Heart right ventricle (tissue), 16 donors: Measurements from ENCODE around the gene ZNF644. TPM values are rescaled to one million over a fixed set of nuclear protein-coding genes. Genes with fewer than 3 reads are reported as not detected.

Source experiments
- ATAC-seq, 8 donors: fragments of 200-7000 bp; cut with Tn5 transposase; one replicate each; pipeline ENCODE4 v1.9.1; 2020; ENCODE audit warnings: mild to moderate bottlenecking in 8 of 8, moderate library complexity in 8 of 8, moderate number of reproducible peaks in 1 of 8
- DNase-seq, 2 donors: peaks; one replicate each; pipeline ENCODE4 v3.0.0-alpha.2; 2020
- H3K27ac ChIP-seq, 10 donors: fragments of 200-600 bp; sonication (generic) in 2 of 10; one replicate each; pipeline versions ENCODE4 v1.5.0 to v1.8.0; 2020 to 2022; ENCODE audit warnings: mild to moderate bottlenecking in 3 of 10
- H3K27me3 ChIP-seq, 7 donors: fragments of 200-600 bp; one replicate each; pipeline ENCODE4 v1.8.0; 2021 to 2022; ENCODE audit warnings: mild to moderate bottlenecking in 2 of 7
- H3K36me3 ChIP-seq, 9 donors: fragments of 200-600 bp; sonication (generic) in 1 of 9; one replicate each; pipeline versions ENCODE4 v1.5.0 to v1.8.0; 2020 to 2022; ENCODE audit warnings: mild to moderate bottlenecking in 2 of 9
- H3K4me1 ChIP-seq, 9 donors: fragments of 200-600 bp; sonication (generic) in 1 of 9; one replicate each; pipeline versions ENCODE4 v1.5.0 to v1.8.0; 2020 to 2022; ENCODE audit warnings: mild to moderate bottlenecking in 4 of 9
- H3K4me3 ChIP-seq, 10 donors: fragments of 200-600 bp; sonication (generic) in 2 of 10; one replicate each; pipeline versions ENCODE4 v1.5.0 to v1.8.0; 2020 to 2022; ENCODE audit warnings: mild to moderate bottlenecking in 7 of 10, moderate library complexity in 2 of 10
- H3K9me3 ChIP-seq, 11 donors: fragments of 200-600 bp in 10 of 11; sonication (generic) in 2 of 11; one replicate each; pipeline versions ENCODE4 v1.5.0 to v1.8.0; 2013 to 2022; ENCODE audit warnings: mild to moderate bottlenecking in 2 of 11, control low read depth in 1 of 11, moderate library complexity in 1 of 11
- CTCF ChIP-seq, 9 donors: fragments of 200-600 bp; sonication (generic) in 2 of 9; IDR thresholded peaks; one replicate each; pipeline versions ENCODE4 v1.5.0 to v1.8.0; 2021 to 2022; ENCODE audit warnings: antibody characterized with exemption in 9 of 9, mild to moderate bottlenecking in 5 of 9, moderate library complexity in 1 of 9
- WGBS, 2 donors: extraction: QIAGEN DNeasy Blood & Tissue Kit; methylation state at CpG; one replicate each; pipeline ENCODE4 v1.1.7; 2013; ENCODE audit warnings: inconsistent platforms in 1 of 2; 5-methylcytosine and 5-hydroxymethylcytosine counted together
- intact Hi-C, 10 donors: fragments of 100-400 bp; cut with DNase I; formaldehyde crosslinking; loops; one replicate each; pipeline versions ENCODE4 v1.11.1 to v1.14.2; 2022
- polyA plus RNA-seq, 2 donors: library from polyadenylated mRNA; stranded (reverse); fragments of 200-250 nt; gene quantifications; one replicate each; pipeline ENCODE4 v1.2.3, GENCODE V29; 2013
- total RNA-seq, 10 donors: library from RNA; stranded (reverse); fragmentation: NEBNext Ultra II Directional in 3 of 10; extraction: Animal tissue kit (Norgen Biotek cat#: 25700) in 3 of 10; gene quantifications; one replicate each; pipeline versions ENCODE4 v1.2.1 to v1.2.4, GENCODE V29; 2021 to 2023
- donor health status: Arrhythmogenic right ventricular cardiomyopathy.
- donor health status: ischemic (EF 13 %, LVEDD 7.1; RV severe dilation, severe dysfunction).
- donor health status: healthy with polysubstance abuse.
- donor health status: DM: no; HTN: yes; CAD: no.
- donor health status: DM: no; HTN: no; CAD: no.
- donor health status: ischemic (EF 25% LVEDD 6.9; RV normal size, moderate dysfunction).
- donor health status: ischemic (EF 25% LVEDD 5.7; RV mildly dilated, moderate dysfunction).
- donor health status: healthy.
- donor health status: DM: yes; HTN: yes; CAD: no.
- donor health status: Ischemic cardiomyopathy.
- donor health status: ischemic (EF 35%, LVEDD 5.7; RV mildly dilated, moderate dysfunction).
- donor health status: nonischemic (EF 11% LVEDD 7.7; RV severe dilation, severe dysfunction).
- donor health status: DM: yes; HTN: yes; CAD: no.
- donor health status: PGD.
- donor health status: ischemic (EF 29% LVEDD 5.4; RV normal size, mild dysfunction).
- donor health status: nonischemic (EF 23%, LVEDD 6.1; RV moderate dilation, normal function).

The ZNF644 gene
- total and polyA plus RNA-seq, 12 donors, result 10.7 to 48.0 (median 33.6) TPM

- Histone ChIP-seq H3K4me1 (peaks cover 0 to 37% (median 7%) of the 10 kb centered on the region in 9 donors), H3K4me3 (no peak overlapping the region), H3K36me3 (peaks cover 0 to 6% (median 0%) of the 10 kb centered on the region in 9 donors), H3K27ac (no peak overlapping the region), H3K27me3 (no peaks in the 10 kb centered on the region), H3K9me3 (peaks cover 0 to 27% (median 9%) of the 10 kb centered on the region in 11 donors)
- TF ChIP-seq CTCF (IDR thresholded peaks at IDR 0.05), result no peak
- DNase-seq (no peak), ATAC-seq (no peak)
- WGBS, 2 donors, result 94 to 99% methylated on average over 2 of the region's 2 CpGs
- intact Hi-C loops, result no loop called here
Observed at GRCh38 chr1:90987841-90988240, 34.0 kb downstream of the ZNF644 start.

- no peaks in the 10 kb centered on the region for H3K27me3 ChIP-seq
- ATAC-seq (no peak), DNase-seq (no peak)
- peaks cover 0 to 7% (median 0%) of the 10 kb centered on the region in 9 donors for H3K36me3 ChIP-seq
- 85 to 94% methylated on average over 2 of the region's 2 CpGs for WGBS, 2 donors
- peaks cover 0 to 27% (median 9%) of the 10 kb centered on the region in 11 donors for H3K9me3 ChIP-seq
- no peak overlapping the region for H3K27ac ChIP-seq
- intact Hi-C loops, result no loop called here
- H3K4me1 ChIP-seq, result peaks cover 0 to 34% (median 7%) of the 10 kb centered on the region in 9 donors
- no peak overlapping the region for H3K4me3 ChIP-seq
- no peak for TF ChIP-seq CTCF (IDR thresholded peaks at IDR 0.05)
Observed at GRCh38 chr1:90986953-90987352, 34.9 kb downstream of the ZNF644 start.

GRCh38 chr1:90977522-90977921 is 44.3 kb downstream of the ZNF644 start:
- Histone ChIP-seq H3K36me3 (peaks cover 0 to 50% (median 4%) of the 10 kb centered on the region in 9 donors), H3K4me3 (no peak overlapping the region), H3K4me1 (peaks cover 0 to 23% (median 10%) of the 10 kb centered on the region in 9 donors), H3K27me3 (no peaks in the 10 kb centered on the region), H3K27ac (no peak overlapping the region), H3K9me3 (no peaks in the 10 kb centered on the region)
- DNase-seq (no peak), ATAC-seq (no peak)
- intact Hi-C loops, result no loop called here
- WGBS, 2 donors, result 87 to 94% methylated on average over 1 of the region's 1 CpG
- no peak for TF ChIP-seq CTCF (IDR thresholded peaks at IDR 0.05)

- Histone ChIP-seq H3K27ac (peak overlapping the region in 3 of 10 donors; percentile 2 to 19 (median 10)), H3K9me3 (peaks cover 0 to 6% (median 0%) of the 10 kb centered on the region in 11 donors), H3K27me3 (no peaks in the 10 kb centered on the region), H3K36me3 (peaks cover 0 to 38% (median 4%) of the 10 kb centered on the region in 9 donors), H3K4me1 (peaks cover 0 to 34% (median 10%) of the 10 kb centered on the region in 9 donors), H3K4me3 (no peak overlapping the region)
- no peak for DNase-seq
- intact Hi-C loops, result no loop called here
- peak in 5 of 8 donors; percentile 16 to 81 (median 44) for ATAC-seq
- TF ChIP-seq CTCF (IDR thresholded peaks at IDR 0.05), result no peak
- WGBS, 2 donors, result 77 to 87% methylated on average over 5 of the region's 5 CpGs
Observed at GRCh38 chr1:90973897-90974798, 47.7 kb downstream of the ZNF644 start.
